Uterus (tissue), 4 donors: Measurements from ENCODE around the gene TPT1. TPM values are rescaled to one million over a fixed set of nuclear protein-coding genes. Genes with fewer than 3 reads are reported as not detected.

Experiments used
- DNase-seq, 2 donors: peaks; one replicate each; pipeline ENCODE4 v3.0.0-alpha.2; 2019 to 2020
- H3K27ac ChIP-seq, 2 donors: fragments of 200-600 bp; sonication (generic); 1 replicate in 1 of 2; 2 replicates in 1 of 2; pipeline ENCODE4 v1.5.1; 2016 to 2018
- H3K27me3 ChIP-seq, 2 donors: fragments of 200-600 bp; sonication (generic); one replicate each; pipeline ENCODE4 v1.5.1; 2018 to 2019; ENCODE audit warnings: control low read depth in 1 of 2
- H3K36me3 ChIP-seq, 2 donors: fragments of 200-600 bp; sonication (generic); one replicate each; pipeline ENCODE4 v1.5.1; 2019; ENCODE audit warnings: control low read depth in 1 of 2
- H3K4me1 ChIP-seq, 2 donors: fragments of 200-600 bp; sonication (generic); one replicate each; pipeline ENCODE4 v1.5.1; 2018 to 2019; ENCODE audit warnings: control low read depth in 1 of 2
- H3K4me3 ChIP-seq, 2 donors: fragments of 200-600 bp; sonication (generic); 1 replicate in 1 of 2; 2 replicates in 1 of 2; pipeline ENCODE4 v1.5.1; 2018 to 2019; ENCODE audit warnings: mild to moderate bottlenecking in 1 of 2
- H3K9me3 ChIP-seq, 2 donors: fragments of 200-600 bp; sonication (generic); one replicate each; pipeline ENCODE4 v1.5.1; 2019; ENCODE audit warnings: control low read depth in 1 of 2
- POLR2A ChIP-seq, 2 donors: fragments of 450-650 bp; IDR thresholded peaks; one replicate each; pipeline ENCODE4 v1.6.1; 2016; ENCODE audit warnings: antibody characterized with exemption in 2 of 2, mild to moderate bottlenecking in 1 of 2, moderate library complexity in 1 of 2
- intact Hi-C: fragments of 100-400 bp; cut with DNase I; formaldehyde crosslinking; loops from one replicate; pipeline ENCODE4 v1.15.1; 2023; ENCODE audit warnings: low total_unique reads
- total RNA-seq, 4 donors: library from RNA; depleted of rRNA in 3 of 4; stranded (reverse); fragments of >200 nt in 3 of 4; gene quantifications; one replicate each; pipeline versions ENCODE4 v1.1.0 to v1.2.4, GENCODE V29; 2014 to 2023
- TF ChIP-seq, protein P1 (sequence below), 4 experiments: fragments of 200-600 bp in 2 of 4; fragments of 450-650 bp in 2 of 4; sonication (generic) in 2 of 4; IDR thresholded peaks; one replicate each; pipeline ENCODE4 v1.5.1; 2016 to 2019; ENCODE audit warnings: antibody characterized with exemption in 4 of 4, mild to moderate bottlenecking in 2 of 4, moderate library complexity in 1 of 4
- donor health status: DM: yes; HTN: yes; CAD: no.

TPT1 gene
- total RNA-seq, 4 donors from 2014 or later: 4,739 to 6,904 (median 5,667) TPM

DNA sequence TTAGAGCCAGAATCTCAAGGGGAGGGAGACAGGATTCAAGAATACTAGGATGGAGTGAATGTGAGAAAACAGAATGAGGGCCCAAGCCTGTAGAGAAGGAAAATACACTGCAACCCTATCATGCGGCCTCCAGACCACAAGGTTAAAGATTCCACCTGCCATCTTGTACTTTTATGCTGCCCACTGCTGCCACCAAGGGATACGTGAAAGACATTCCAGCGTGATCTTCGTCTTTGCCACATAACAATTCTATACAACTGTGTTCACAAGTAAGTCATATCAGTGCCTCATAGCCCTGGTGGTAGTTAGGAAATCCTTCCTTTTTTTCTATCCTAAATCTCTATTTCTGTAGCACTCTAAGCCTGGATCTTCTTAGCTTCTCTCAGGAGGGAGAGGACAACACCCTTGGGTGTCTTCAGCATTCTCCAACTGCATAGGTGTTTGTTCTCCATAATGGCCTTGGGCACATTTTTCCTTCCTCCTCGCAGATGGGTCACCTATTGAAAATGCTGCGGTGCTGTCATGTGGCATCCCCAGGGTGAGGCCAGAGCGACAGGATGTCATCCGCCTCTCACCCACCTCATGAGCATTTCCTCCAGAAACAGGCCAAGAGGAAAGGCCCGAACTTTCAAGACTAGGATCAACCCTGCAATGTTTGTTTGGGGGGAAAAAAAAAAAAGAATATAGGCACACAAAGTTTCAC, 13.6 kb downstream of the TPT1 start:
- intact Hi-C loops: no loop called here
- no peak for TF ChIP-seq POLR2A (IDR thresholded peaks at IDR 0.05)
- TF ChIP-seq, protein P1, sequence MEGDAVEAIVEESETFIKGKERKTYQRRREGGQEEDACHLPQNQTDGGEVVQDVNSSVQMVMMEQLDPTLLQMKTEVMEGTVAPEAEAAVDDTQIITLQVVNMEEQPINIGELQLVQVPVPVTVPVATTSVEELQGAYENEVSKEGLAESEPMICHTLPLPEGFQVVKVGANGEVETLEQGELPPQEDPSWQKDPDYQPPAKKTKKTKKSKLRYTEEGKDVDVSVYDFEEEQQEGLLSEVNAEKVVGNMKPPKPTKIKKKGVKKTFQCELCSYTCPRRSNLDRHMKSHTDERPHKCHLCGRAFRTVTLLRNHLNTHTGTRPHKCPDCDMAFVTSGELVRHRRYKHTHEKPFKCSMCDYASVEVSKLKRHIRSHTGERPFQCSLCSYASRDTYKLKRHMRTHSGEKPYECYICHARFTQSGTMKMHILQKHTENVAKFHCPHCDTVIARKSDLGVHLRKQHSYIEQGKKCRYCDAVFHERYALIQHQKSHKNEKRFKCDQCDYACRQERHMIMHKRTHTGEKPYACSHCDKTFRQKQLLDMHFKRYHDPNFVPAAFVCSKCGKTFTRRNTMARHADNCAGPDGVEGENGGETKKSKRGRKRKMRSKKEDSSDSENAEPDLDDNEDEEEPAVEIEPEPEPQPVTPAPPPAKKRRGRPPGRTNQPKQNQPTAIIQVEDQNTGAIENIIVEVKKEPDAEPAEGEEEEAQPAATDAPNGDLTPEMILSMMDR (IDR thresholded peaks at IDR 0.05): no peak
- H3K4me3 ChIP-seq: no peak overlapping the region
- H3K36me3 ChIP-seq: no peaks in the 10 kb centered on the region
- H3K4me1 ChIP-seq: peaks cover 0 to 3% of the 10 kb centered on the region in 2 donors
- H3K27me3 ChIP-seq: no peaks in the 10 kb centered on the region
- H3K9me3 ChIP-seq: no peaks in the 10 kb centered on the region
- no peak overlapping the region for H3K27ac ChIP-seq
- no peak for DNase-seq

DNA sequence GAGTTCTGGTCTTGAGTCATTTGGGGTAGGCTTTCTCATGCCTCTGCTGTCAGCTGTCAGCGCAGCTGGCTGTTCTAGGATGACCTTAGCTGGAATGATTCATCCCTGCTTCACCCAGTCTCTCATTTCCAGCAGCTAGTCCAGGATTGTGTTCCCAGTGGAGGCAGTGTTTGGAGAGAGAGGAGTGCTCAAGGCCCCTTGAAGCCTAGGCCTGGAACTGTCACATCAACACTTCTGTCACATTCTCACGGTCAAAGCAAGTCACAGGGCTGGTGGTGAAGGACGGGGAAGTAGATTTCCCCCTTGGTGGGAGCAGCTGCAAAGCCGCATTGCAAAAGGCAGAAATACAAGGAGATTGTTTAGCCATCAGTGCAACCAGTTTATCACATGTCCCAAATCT, 15.2 kb downstream of the TPT1 start:
- Histone ChIP-seq H3K9me3 (no peaks in the 10 kb centered on the region), H3K4me3 (no peak overlapping the region), H3K27me3 (no peaks in the 10 kb centered on the region), H3K27ac (peak overlapping the region in 1 of 2 donors; percentile 13), H3K4me1 (peaks cover 0 to 3% of the 10 kb centered on the region in 2 donors), H3K36me3 (no peaks in the 10 kb centered on the region)
- intact Hi-C loops: no loop called here
- peak in 1 of 2 donors; percentile 28 for DNase-seq
- no peak for TF ChIP-seq POLR2A (IDR thresholded peaks at IDR 0.05)
- TF ChIP-seq, protein P1 (IDR thresholded peaks at IDR 0.05): no peak

DNA sequence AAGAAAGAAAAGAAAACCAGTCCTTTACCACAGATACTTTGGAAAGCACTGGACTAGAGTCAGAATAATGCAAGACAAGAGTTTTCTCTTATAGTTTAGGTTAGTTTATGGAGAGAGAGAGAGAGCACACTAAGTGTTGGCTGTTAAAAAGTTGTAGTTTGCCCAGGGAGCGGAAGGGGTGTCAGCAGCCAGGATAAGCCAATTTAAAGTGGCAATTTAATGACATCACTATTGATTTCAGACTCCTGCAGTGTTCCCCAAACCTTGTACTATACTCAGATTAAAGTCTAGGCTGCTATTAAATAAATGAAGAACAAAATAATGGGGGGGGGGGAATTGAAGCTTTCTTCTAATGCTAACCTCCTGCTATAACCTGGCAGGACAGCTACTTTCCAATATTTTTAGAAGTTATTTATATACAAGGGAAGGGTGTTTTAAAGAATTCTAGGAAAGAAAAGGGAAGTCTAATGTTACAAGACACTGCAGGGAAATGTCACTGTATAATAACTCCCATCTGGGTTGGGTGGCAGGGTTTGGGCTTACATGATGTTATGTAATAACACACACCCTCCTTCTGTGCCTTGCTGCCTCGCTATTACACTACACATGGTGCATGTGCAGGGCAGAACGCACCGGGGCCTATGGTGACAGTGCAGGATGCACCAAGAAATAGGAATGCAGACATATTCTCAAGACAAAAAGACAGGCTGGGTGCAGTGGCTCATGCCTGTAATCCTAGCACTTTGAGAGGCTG, 19.9 kb downstream of the TPT1 start:
- Histone ChIP-seq H3K9me3 (no peaks in the 10 kb centered on the region), H3K4me1 (no peaks in the 10 kb centered on the region), H3K27me3 (no peaks in the 10 kb centered on the region), H3K27ac (no peak overlapping the region), H3K4me3 (no peak overlapping the region), H3K36me3 (no peaks in the 10 kb centered on the region)
- intact Hi-C loops: no loop called here
- TF ChIP-seq, protein P1 (IDR thresholded peaks at IDR 0.05): no peak
- no peak for TF ChIP-seq POLR2A (IDR thresholded peaks at IDR 0.05)
- no peak for DNase-seq

DNA sequence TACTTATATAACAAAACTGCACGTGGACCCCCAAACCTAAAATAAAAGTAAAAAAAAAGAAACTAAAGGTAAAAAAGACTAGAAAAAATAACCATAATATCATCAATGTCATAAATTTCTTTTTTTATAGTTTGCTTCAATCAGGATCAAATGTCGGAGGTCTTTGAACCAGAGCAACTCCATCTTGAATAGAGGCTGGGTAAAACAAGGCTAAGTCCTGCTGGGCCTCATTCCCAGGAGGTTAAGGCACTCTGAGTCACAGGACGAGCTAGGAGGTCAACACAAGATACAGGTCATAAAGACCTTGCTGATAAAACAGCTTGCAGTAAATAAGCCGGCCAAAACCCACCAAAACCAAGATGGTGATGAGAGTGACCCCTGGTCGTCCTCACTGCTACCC, 24.0 kb downstream of the TPT1 start:
- TF ChIP-seq POLR2A (IDR thresholded peaks at IDR 0.05): no peak
- TF ChIP-seq, protein P1 (IDR thresholded peaks at IDR 0.05): no peak
- Histone ChIP-seq H3K27ac (no peak overlapping the region), H3K4me3 (no peak overlapping the region), H3K36me3 (no peaks in the 10 kb centered on the region), H3K4me1 (no peaks in the 10 kb centered on the region), H3K9me3 (no peaks in the 10 kb centered on the region), H3K27me3 (no peaks in the 10 kb centered on the region)
- intact Hi-C loops: no loop called here
- DNase-seq: no peak

DNA sequence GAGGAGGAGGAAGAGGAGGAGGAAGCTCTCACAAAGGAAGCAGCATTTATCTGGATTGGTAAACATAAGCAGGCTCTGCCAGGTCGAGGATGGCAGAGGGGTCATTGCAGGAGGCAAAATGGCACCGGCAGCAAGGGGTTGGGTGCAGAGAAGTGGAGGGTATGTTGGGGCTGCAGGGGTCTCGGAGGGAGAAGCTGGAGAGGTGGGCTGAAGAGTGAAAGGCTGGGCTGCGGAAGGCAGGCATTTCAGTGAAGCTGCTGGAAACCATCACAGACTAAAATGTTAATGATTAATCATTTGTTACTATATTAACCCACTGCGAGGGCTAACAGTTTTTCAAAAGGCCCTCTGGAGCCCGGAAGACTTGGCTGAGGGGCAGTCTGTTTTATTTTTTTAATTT, 24.6 kb downstream of the TPT1 start:
- no peak for TF ChIP-seq POLR2A (IDR thresholded peaks at IDR 0.05)
- TF ChIP-seq, protein P1 (IDR thresholded peaks at IDR 0.05): no peak
- no peak overlapping the region for H3K4me3 ChIP-seq
- H3K9me3 ChIP-seq: no peaks in the 10 kb centered on the region
- H3K36me3 ChIP-seq: no peaks in the 10 kb centered on the region
- H3K4me1 ChIP-seq: no peaks in the 10 kb centered on the region
- H3K27ac ChIP-seq: no peak overlapping the region
- intact Hi-C loops: no loop called here
- H3K27me3 ChIP-seq: no peaks in the 10 kb centered on the region
- no peak for DNase-seq
